NCI-H2171 treated with DMSO at 0.1 percent for 48 hours (cell line): Measurements from ENCODE around the gene KCNJ1.

Experiments used
- DNase-seq: peaks from one replicate; lab custom pipeline; 2025; lab: John Stamatoyannopoulos, UW

KCNJ1 gene

DNA sequence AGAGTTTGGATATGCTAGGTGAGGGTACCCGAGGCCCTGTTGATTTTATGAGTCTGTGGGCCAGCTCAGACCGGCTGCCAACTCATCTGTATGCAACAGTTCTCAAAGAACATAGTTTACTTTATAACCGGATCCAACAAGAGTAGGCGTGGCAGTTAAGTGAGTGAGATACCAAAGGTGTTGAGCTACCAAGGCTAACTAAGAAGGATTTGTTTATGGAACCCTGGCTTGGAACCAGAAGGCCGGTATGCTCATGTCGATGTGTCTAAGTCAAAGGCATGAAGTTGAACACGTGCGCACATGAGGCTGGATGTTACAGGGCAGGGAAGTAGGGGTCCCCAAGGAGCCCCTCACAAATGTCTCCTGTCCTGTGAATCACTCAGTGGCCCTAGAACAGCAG, at the start of gene KCNJ1:
Gene KCNJ1 (minus strand): TSS at position 20 of the 400 bp plus-strand sequence. CDS start 27,053 bp downstream, outside the sequence.
- DNase-seq = no peak

DNA sequence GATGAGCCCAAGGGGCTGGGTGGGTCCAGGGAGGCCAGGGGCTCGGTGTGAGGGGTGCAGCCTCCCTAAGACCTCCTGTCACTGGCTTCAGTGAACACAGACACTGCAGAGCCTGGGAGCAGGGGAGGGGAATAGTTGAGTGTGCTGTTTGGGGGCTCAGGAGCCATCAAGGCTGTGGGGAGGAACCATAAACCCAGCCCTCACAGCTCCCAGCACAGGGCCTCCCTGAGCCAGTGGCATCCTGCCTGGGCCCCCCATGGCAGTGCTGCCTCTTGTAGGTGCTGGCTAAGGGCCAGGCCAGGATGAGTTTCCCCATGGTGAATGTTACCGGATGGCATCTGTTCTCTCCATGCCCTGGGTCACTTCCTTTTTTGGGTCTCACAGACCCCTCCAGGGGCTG, 49.6 kb upstream of the KCNJ1 start:
- no peak for DNase-seq

DNA sequence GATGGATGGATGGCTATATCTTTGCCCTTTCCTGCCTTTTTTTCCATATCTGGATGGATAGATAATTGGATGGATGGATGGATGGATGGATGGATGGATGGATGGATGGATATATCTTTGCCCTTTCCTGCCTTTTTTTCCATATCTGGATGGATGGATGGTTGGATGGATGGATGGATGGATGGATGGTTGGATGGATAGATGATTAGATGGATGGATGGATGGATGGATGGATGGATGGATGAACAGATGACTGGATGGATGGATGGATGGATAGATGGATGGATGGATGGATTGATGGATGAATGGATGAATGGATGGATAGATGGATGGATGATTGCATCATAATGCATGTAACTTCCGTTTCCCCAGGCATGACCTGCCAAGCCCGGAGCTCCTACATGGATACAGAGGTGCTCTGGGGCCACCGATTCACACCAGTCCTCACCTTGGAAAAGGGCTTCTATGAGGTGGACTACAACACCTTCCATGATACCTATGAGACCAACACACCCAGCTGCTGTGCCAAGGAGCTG, 49.0 kb upstream of the KCNJ1 start:
- DNase-seq = no peak

DNA sequence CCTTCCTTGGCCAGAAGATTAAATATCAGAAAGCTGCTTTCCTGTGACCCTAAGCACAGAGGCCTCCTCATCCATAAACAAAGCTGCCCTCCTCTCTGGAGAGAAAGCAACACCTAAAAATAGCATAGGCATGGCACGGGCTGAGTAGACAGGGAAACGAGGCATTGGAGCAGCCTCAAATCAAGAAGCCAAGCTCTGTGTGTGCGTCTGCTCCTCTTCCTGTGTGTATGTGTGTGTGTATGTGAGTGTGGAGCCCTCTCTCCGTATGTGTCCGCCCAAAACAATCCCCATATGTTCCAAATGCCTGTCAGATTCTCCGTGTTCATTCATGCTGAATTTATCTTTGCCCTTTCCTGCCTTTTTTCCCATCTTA, 48.0 kb upstream of the KCNJ1 start:
- peak; percentile 73 for DNase-seq

DNA sequence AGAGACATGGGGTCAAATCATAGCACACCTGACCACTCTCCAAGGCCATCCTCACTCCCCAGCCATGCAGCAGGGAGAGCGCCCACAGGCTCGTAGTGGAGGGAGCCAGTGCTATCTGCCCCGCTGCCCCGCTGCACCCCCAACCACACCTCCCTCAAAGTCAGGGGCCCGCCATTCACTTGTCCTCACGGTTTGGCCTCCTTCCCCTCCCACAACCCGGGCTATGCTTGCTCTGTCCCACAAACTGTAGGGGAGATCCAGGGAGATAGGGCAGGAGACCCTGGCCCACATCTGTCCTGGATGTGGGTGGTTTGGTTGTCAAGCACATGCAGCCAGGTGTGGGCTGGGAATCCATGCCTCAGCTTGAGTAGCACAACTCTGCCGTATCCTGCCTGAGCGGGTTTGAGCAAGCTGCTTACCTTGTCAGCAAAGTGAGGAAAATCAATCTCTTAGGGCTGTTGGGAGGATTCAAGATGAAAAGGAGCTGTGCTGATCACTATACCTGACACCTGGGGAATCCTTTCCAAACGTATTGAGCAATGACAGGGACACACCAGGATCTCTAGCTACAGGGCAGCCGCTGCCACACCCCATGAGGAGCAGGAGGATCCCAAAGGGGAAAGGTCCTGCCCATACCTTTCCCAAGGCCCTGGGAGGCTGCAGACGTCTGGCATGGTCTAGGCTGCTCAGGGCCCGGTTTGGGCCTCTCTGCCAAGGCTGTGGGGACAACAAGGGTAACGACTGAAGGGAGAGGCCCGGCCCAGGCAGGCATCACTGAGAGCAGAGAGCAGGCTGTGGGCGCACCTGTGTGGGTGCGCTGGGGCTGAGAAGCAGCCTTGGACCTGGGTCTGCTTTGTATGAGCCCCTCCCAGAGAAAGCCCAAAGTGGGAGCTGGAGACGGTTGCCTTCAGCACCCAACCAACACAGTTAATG, 47.4 kb upstream of the KCNJ1 start:
- peak; percentile 49 for DNase-seq

DNA sequence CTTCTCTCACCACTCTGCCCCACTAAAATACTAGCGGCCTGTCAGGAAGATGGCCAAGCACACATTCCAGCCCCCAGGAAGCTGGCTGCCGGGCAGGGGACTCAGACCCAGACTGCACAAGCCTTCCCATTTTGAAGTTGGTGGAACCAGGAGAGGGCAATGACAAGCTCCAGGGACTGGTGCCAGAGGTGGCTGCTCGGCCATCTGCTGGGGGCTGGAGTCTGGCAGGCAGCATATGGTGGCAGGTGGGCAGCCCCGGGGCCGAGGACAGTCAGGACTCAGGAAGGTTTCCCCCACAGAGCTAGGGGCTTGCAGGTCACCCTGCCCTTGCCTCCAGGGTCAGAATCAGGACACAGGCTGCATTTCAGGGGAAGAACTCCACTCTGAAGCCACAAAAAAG, 46.7 kb upstream of the KCNJ1 start:
- DNase-seq = peak; percentile 1

DNA sequence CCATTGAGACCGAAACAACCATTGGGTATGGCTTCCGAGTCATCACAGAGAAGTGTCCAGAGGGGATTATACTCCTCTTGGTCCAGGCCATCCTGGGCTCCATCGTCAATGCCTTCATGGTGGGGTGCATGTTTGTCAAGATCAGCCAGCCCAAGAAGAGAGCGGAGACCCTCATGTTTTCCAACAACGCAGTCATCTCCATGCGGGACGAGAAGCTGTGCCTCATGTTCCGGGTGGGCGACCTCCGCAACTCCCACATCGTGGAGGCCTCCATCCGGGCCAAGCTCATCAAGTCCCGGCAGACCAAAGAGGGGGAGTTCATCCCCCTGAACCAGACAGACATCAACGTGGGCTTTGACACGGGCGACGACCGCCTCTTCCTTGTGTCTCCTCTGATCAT, 44.6 kb upstream of the KCNJ1 start:
- DNase-seq = no peak

DNA sequence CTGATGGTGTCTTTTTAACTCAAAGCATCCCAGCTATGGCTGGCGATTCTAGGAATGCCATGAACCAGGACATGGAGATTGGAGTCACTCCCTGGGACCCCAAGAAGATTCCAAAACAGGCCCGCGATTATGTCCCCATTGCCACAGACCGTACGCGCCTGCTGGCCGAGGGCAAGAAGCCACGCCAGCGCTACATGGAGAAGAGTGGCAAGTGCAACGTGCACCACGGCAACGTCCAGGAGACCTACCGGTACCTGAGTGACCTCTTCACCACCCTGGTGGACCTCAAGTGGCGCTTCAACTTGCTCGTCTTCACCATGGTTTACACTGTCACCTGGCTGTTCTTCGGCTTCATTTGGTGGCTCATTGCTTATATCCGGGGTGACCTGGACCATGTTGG, 44.1 kb upstream of the KCNJ1 start:
- no peak for DNase-seq

DNA sequence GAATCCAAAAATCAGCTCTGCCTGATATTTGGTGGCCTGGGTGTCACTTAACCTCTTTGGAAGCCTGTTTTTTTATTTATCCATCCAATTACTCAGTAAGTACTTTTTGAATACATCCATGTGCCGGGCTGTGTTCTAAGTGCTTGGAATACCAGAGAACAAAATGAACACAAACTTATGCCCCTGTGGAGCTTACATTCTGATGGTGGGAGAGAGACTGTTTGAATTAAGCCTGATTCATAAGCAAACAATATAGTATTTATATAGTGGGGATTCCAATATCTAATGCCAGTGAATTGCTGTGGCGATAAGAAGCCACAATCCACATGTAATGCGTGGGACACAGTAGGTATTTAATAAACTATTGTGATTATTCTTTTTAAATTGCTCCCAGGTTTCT, 43.5 kb upstream of the KCNJ1 start:
- DNase-seq = no peak

DNA sequence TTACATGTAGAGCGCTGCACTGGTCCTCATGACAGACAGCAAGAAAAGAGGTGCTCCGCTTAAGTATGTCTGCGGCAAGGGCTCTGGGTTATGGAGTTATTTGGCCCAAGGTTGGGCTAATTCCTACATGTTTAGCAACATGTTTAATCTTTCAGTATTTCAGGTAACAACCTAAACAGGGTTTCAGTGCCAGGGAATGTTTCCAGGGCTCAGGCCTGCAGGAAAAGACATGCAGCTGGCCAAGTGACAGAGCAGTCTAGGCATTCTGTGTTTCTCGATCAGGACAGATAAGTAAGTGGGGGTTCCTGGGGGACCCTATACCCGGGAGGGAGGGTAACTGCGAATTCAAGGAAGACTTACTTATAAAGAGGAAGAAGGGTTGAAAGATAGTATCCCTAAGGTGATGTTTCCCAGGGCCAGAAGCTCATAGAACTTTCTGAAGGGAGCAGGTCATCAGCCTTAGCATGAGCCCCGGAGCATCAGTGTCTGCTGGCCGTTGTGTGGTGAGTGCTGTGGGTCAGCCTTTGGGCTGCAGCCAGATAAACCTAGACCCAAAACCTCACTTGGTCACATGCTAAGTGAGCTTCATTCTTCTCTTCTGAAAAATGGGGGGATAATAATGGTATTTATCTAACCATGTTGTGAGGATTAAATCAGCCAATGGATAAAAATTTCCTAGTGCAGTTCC, 42.5 kb upstream of the KCNJ1 start:
- DNase-seq = no peak

DNA sequence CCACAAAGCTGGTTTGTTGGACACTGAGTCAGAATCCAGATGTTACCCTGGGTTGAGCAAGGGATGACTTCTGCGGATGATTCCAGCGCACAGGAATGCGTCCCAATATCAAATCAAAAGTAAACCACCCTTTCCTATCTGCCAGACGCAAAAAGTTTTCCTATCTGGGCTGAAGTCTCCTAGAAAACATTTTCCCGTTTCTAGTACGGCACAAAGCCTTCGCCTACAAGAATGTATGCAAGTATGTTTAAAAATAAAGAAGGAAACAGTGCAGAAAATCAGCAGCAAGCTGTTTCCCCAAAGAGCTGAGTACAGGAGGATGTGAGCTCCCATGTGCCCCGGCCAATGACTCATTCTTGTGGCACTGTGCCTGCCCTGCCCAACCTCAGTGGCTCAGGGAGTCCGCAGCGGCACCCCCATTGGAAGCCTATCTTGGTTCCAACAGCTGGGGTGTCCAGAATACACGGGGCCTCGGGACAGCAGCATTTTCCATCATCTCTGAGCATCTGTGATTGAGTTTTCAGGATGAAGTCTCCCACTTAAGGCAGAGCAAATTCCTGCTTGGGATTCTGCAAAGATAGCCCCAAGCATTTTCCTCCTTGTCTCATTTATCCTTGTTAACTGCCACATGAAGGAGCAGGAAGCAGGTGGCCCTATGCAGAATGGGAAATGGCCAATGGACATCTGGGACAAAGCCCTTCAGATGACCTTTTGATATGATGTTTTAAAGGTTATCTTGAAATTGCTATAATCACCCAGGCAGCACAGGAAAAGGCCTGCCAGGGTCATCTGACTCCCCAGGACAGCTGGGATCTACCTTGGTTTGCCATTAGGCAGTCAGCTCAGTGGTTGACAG, 41.5 kb upstream of the KCNJ1 start:
- DNase-seq = no peak

DNA sequence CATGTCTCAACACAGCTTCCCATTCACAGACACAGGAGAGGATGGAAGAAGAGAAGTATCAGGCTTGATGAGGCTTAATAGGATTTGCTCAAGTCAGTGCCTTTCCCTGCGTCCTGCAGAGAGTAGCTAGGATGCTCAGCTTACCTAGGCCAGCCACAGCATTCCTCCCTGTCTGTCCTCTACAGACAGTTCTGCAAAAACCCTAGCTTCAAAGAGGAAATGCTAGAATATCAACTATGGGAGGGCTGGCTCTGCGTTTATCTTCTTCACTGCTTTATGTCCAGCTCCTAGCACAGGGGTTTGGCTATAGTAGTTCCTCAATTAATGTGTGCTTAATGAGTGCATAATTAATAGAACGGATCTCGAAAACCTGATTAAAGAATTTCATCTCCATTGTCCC, 40.5 kb upstream of the KCNJ1 start:
- DNase-seq = no peak

DNA sequence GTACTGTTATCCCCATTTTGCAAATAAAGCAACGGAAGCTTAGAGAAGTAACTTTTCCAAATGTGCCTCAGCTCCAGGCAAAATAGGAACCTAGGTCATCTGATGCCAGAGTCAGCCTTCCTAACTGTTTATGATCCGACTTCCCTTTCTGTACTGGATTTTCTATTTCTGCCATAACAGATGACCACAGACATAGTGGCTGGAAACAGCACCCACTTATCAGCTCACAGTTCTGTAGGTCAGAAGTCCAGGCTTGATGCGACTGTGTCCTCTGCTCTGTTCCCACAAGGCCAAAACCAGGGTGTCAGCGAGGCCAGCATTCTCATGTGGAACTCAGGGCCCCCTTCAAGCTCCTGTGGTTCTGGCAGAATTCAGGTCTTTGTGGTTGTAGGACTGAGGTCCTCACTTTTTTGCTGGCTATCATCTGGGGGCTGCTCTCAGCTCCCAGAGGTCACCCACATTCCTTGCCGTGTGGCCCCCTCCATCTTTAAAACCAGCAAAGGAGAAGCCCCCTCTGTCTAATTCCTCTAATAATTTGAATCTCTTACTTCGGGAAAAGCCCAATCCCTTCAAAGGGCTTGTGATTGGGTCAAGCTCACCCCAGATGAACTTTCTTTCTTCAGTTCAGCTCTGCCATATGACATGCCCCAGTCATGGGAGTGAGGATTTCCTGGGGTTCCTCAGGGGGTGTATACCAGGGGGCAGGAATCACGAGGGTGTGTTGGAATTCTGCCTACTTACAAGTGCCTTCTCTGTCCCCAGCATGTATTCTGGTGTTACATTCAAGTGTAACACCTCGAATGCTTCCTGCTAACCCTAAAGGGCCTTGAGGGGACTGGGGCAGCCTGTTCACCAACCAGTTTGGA, 39.3 kb upstream of the KCNJ1 start:
- DNase-seq = no peak

DNA sequence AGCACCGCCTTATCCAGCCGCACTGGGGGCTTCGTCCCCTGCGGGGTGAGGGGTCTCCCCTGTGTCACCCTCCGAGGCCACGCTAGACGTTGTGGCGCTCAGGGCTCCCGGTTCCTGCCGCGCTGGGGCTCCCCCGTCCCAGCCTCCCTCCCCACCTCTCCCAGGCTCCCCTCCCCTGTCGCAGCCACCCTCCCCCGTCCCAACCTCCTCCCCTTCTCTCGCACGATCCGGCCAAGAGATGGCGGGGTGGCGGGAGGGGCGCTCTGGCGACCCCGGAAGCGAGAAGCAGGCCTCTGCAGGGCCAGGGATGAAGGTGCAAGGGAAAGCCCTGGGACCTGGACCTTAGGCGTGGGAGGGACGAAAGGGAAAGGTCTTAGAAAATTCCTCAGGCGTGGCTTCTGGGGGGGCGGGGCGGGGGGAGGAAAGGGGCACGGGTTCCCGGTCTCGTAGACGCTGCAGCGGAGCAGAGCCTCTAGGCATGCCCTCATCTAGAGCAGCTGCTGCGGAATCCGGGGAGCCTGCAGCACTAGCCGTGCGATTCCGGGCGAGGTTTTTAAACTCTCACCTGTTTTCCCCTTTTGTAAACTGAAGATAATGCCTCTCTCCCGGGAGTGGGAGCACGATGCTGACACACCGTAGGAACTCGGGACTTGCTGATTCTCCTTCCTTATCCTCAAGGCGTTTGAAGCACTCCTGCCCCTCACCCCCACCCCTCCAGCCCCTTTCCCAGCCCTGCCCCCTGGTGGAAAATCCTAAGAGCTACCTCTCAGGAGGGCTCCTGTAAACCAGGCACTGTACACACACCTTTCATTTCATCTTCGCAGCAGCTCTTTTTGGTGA, 38.5 kb upstream of the KCNJ1 start:
- peak; percentile 63 for DNase-seq

DNA sequence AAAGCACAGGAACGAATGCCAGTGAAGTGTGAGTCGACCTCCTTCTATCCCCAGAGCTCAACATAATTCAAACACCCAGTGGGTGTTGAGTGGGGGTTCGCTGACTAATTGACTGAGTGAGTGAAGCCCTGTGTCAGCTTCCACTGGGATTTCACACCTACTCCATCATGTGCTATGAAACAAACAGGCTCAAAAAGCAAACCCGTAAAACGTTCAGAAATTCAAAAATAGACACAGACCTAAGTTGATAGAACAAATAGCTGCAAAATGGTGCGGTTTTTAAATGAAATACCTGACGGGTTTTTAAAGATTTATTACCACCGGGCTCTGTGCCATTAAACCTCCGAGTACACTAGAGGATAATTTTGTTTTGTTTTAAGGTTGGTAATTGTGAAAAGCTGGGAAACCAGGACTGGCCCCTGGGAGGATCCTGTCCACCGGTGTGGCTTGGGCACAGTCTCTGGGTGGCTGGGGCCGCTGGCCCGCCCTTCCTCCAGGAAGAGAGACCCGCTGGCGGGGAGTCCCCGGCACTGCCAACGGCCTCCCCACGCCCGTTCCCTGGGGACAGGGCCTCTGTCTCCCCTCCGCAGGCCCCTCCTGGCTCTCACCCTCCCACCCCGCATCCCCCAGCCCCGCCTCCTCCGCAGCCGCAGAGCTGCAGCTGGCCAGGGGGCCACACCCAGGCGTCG, 37.7 kb upstream of the KCNJ1 start:
- peak; percentile 63 for DNase-seq

DNA sequence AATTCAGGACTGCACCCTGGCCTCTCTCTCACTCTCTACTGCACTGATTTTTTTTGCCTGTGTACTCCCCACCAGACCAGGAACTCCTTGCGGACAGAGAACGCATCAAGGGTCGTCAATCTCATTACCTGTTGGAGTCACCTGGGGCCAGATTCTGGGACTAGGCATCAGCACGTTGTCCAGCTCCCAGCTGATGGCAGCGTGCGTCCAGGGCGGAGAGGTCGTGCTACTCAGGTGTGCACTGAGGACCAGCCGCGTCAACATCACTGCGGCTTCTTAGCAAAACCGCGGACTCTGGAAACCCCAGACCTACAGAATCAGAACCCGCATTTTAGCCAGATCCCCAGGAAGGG, 37.2 kb upstream of the KCNJ1 start:
- no peak for DNase-seq

DNA sequence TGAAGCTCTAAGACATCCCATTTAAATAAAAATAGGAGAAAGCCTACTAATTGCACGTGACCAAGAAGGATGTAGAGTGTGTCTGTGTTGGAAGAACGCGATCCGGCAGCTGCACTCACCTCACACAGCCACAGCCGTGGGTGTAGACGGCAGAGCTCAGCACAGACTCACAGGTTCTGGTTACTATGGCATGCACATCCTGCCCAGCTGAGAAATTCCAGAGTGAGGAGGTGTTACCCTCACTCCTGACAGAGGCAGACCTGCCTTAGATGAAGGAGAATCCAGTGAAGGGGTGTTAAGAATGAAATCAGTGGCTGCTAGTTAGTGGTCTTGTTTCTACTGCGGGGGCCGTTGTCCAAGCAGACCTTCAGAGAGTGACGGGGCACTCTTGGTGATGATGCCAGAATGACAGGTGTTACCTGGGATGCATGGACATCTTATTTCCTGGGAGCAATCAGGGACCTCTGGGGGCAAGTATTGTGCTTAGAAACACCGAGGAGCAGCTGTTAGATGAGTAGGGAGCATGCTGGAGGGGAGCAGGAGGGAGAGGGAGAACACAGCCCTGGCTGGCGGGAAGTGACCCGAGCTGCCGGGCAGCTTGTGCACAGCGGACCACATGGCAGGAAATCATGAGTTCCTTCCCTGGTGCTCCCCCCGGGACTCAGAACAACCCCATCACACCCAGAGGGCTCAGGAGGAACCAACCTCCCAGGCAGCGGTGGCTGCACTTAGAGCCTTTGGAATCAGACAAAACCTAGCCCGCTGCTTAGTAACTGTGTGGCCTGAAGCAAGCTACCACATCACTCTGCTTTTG, 36.4 kb upstream of the KCNJ1 start:
- DNase-seq = no peak

DNA sequence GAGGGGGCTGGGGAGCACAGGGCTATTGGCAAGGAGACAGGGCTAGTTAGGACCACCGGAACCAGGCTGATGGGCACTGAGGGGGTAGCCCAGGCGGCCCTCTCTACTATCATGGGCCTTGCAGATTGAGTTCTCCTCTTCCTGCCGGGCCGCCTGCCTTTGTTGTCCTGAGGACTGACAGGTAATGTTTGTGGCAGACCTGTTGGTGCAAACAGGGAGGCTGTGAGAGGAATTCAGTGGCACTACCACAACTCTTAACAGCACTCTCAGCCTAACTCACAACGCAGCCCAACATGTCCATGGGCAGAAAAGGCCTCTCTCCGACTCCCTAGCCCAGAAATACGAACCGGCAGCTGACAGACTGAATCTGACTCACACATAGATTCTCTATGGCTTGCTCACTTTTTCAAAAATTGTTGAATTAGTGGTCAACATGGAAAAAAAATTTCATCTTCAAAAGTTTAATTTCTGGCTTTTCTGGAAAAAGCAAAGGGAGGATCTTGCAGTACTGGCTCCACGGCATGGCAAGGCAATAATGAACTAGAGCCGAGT, 35.5 kb upstream of the KCNJ1 start:
- no peak for DNase-seq
